Calu3 (cell line): Measurements from ENCODE around the gene CPNE6. TPM values are rescaled to one million over a fixed set of nuclear protein-coding genes. Genes with fewer than 3 reads are reported as not detected.
"Not testable (repeated sequence)": the region's sequence is repeated elsewhere in the genome, so short reads cannot be mapped to it uniquely, and the experiment has no call there.

Experiments used
- Bru-seq: library from RNA; stranded (reverse); fragments of 400-500 nt; gene quantifications from one replicate; lab custom pipeline; 2021; lab: Mats Ljungman, UMichigan
- BruChase-seq, 2 experiments: library from RNA; stranded (reverse); fragments of 400-500 nt; gene quantifications; one replicate each; lab custom pipeline; 2021; lab: Mats Ljungman, UMichigan
- BruUV-seq: library from RNA; stranded (reverse); fragments of 400-500 nt; replicated peaks from 2 replicates; lab custom pipeline; 2021; lab: Mats Ljungman, UMichigan
- CTCF ChIA-PET: fragments of 300-600 bp; sonication (Branson Sonifier 250); formaldehyde crosslinking; loops from one replicate; lab custom pipeline; 2022; ENCODE audit warnings: antibody characterized with exemption; lab: Charles Lee
- DNase-seq: peaks from one replicate; pipeline ENCODE4 v3.0.0; 2022
- H3K27ac Mint-ChIP-seq: one replicate; pipeline ENCODE4 v1.8.0; 2022; ENCODE audit warnings: mixed read lengths; ENCODE audit not compliant: unreplicated experiment
- H3K27me3 Mint-ChIP-seq: one replicate; pipeline ENCODE4 v1.8.0; 2022; ENCODE audit warnings: mixed read lengths; ENCODE audit not compliant: unreplicated experiment
- H3K36me3 Mint-ChIP-seq: one replicate; pipeline ENCODE4 v1.8.0; 2022; ENCODE audit warnings: mild to moderate bottlenecking, moderate library complexity, mixed read lengths; ENCODE audit not compliant: insufficient read depth, unreplicated experiment
- H3K4me1 Mint-ChIP-seq: one replicate; pipeline ENCODE4 v1.8.0; 2022; ENCODE audit warnings: mild to moderate bottlenecking, low read depth, mixed read lengths; ENCODE audit not compliant: unreplicated experiment
- H3K4me3 Mint-ChIP-seq: one replicate; pipeline ENCODE4 v1.8.0; 2022; ENCODE audit warnings: mild to moderate bottlenecking, low read depth, moderate library complexity, mixed read lengths; ENCODE audit not compliant: unreplicated experiment
- H3K9me3 Mint-ChIP-seq: one replicate; pipeline ENCODE4 v1.8.0; 2022; ENCODE audit warnings: low read depth, mixed read lengths; ENCODE audit not compliant: unreplicated experiment
- intact Hi-C: fragments of 100-400 bp; cut with micrococcal nuclease; formaldehyde crosslinking; loops from one replicate; pipeline ENCODE4 v1.10.0; 2022; ENCODE audit not compliant: unreplicated experiment
- long read RNA-seq: library from polyadenylated mRNA; stranded (forward); transcript quantifications from one replicate; pipeline ENCODE4 v2.0.0, GENCODE V29; 2022
- total RNA-seq: library from RNA; stranded (reverse); gene quantifications from 2 replicates; pipeline ENCODE4 v1.2.3, GENCODE V29; 2022
- TF ChIP-seq, protein P1 (sequence below): fragments of 200-600 bp; IDR thresholded peaks from one replicate; pipeline ENCODE4 v1.8.0; 2022; ENCODE audit warnings: antibody characterized with exemption; ENCODE audit not compliant: unreplicated experiment

The CPNE6 gene
- not detected in 2 replicates for total RNA-seq
- not detected for Bru-seq, nascent RNA
- BruChase-seq, experiment 1, labeled RNA remaining after a 6-hour chase: not detected
- not detected for BruChase-seq, experiment 2, labeled RNA remaining after a 2-hour chase
- long read RNA-seq: 0 reads

DNA sequence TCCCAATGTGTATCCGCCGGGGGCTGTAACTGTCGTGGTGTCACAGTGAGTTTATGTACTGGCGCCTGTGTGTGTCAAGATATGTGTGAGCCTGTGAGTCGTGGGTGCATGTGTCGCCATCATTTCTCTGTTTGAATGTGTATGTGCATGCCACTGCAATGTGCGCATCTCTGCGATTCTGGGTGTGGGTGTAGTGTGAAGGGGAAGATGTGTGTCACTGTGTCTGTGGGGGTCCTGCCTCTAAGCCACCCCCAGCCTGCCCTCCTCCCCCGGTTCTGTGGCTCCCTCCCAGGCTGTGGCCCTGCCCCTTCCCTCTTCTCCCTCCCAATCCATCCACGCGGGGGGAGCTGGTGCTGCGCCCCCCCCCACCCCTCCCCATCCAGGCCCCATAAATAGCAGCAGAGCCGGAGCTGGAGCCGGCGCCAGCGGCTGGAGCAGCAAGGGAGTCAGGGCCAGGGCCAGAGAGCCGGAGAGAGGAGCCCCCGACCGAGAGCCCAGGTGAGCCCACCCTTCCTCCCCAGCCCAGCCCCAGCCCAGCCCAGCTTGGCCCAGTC is at the start of gene CPNE6:
CPNE6 (plus strand) TSS at position 419 of the 554 bp plus-strand sequence. CDS start 1,375 bp downstream, outside the sequence.
- H3K27ac Mint-ChIP-seq: no peak within 1 kb of the TSS
- no peak within 1 kb of the TSS for H3K4me3 Mint-ChIP-seq

DNA sequence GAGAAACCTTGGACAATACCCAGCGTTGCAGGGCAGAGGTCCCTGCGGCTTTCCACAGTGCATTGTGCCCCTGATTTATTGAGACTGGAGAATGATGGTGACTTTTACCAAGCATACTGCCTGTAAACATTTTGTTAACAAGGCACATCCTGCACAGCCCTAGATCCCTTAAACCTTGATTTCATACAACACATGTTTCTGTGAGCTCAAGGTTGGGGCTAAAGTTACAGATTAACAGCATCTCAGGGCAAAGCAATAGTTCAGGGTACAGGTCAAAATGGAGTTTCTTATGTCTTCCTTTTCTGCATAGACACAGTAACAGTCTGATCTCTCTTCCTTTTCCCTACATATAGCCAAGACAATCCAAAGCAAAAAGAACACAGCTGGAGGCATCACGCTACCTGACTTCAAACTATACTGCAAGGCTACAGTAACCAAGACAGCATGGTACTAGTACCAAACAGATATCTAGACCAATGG is 46.4 kb upstream of the CPNE6 start:
- H3K9me3 Mint-ChIP-seq, H3K27ac Mint-ChIP-seq, H3K4me1 Mint-ChIP-seq, BruUV-seq, H3K4me3 Mint-ChIP-seq, intact Hi-C loops, DNase-seq, H3K36me3 Mint-ChIP-seq, CTCF ChIA-PET: not testable (repeated sequence)
- peaks cover 56% of the 10 kb centered on the region for H3K27me3 Mint-ChIP-seq

More for the DNA sequence above, at the start of gene CPNE6:
- H3K9me3 Mint-ChIP-seq: no peaks in the 10 kb centered on the region
- intact Hi-C loops: no loop called here
- TF ChIP-seq, protein P1, sequence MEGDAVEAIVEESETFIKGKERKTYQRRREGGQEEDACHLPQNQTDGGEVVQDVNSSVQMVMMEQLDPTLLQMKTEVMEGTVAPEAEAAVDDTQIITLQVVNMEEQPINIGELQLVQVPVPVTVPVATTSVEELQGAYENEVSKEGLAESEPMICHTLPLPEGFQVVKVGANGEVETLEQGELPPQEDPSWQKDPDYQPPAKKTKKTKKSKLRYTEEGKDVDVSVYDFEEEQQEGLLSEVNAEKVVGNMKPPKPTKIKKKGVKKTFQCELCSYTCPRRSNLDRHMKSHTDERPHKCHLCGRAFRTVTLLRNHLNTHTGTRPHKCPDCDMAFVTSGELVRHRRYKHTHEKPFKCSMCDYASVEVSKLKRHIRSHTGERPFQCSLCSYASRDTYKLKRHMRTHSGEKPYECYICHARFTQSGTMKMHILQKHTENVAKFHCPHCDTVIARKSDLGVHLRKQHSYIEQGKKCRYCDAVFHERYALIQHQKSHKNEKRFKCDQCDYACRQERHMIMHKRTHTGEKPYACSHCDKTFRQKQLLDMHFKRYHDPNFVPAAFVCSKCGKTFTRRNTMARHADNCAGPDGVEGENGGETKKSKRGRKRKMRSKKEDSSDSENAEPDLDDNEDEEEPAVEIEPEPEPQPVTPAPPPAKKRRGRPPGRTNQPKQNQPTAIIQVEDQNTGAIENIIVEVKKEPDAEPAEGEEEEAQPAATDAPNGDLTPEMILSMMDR: no peak
- H3K36me3 Mint-ChIP-seq: no peaks in the 10 kb centered on the region
- DNase-seq: no peak
- peaks cover 83% of the 10 kb centered on the region for H3K27me3 Mint-ChIP-seq
- CTCF ChIA-PET: no interaction called here
- H3K4me1 Mint-ChIP-seq: no peaks in the 10 kb centered on the region
- no TSS peak for BruUV-seq

DNA sequence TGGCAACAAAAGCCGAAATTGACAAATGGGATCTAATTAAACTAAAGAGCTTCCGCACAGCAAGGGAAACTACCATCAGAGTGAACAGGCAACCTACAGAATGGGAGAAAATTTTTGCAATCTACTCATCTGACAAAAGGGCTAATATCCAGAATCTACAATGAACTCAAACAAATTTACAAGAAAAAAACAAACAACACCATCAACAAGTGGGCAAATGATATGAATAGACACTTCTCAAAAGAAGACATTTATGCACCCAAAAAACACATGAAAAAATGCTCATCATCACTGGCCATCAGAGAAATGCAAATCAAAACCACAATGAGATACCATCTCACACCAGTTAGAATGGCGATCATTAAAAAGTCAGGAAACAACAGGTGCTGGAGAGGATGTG is 41.7 kb upstream of the CPNE6 start:
- H3K9me3 Mint-ChIP-seq, H3K4me3 Mint-ChIP-seq, H3K4me1 Mint-ChIP-seq, intact Hi-C loops, BruUV-seq, H3K36me3 Mint-ChIP-seq, CTCF ChIA-PET, H3K27ac Mint-ChIP-seq, DNase-seq: not testable (repeated sequence)
- peaks cover 41% of the 10 kb centered on the region for H3K27me3 Mint-ChIP-seq

DNA sequence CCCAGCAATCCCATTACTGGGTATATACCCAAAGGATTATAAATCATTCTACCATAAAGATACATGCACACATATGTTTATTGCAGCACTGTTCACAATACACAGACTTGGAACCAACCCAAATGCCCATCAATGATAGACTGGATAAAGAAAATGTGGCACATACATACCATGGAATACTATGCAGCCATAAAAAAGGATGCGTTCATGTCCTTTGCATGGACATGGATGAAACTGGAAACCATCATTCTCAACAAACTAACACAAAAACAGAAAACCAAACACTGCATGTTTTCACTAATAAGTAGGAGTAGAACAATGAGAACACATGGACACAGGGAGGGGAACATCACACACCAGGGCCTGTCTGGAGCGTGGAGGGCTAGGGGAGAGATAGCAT is 40.0 kb upstream of the CPNE6 start:
- BruUV-seq, CTCF ChIA-PET, H3K36me3 Mint-ChIP-seq, H3K4me1 Mint-ChIP-seq, intact Hi-C loops, H3K4me3 Mint-ChIP-seq, H3K9me3 Mint-ChIP-seq, H3K27ac Mint-ChIP-seq, DNase-seq: not testable (repeated sequence)
- H3K27me3 Mint-ChIP-seq: peaks cover 24% of the 10 kb centered on the region

DNA sequence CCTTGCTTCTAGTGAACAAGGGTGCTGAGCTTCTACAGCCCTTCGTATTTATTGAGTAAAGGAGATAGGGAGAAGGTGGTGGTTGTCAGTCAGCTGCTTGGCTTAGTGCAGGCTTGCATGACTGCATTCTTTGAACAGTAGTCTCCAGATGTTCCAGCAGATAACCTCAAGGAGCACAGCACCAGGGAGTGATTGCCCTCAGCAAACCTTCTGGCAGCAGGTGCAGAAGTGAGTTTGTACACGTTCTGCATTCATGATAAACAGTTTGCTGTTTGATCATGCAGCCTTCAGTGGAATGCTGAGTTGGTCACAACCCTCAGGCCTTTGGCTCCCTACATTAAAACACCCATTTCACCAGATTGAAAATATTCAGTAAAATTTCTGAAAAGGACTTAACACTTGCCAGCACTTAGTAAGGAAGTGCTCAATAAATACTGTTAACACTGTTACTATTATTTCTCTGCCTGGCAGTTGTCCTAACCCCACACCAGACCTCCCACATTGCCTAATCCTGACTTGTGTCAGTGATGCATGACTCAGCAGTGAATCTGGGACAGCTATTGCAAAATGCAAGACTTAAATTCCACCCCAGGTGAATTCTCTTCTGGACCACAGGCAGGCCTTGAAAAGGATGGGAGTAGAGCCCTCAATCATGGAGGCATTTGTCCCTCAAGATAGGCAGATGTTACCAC is 38.5 kb upstream of the CPNE6 start:
- H3K9me3 Mint-ChIP-seq: no peaks in the 10 kb centered on the region
- H3K36me3 Mint-ChIP-seq: peaks cover 14% of the 10 kb centered on the region
- intact Hi-C loops: no loop called here
- H3K4me3 Mint-ChIP-seq: no peak overlapping the region
- no peak overlapping the region for H3K27ac Mint-ChIP-seq
- peaks cover 9% of the 10 kb centered on the region for H3K27me3 Mint-ChIP-seq
- CTCF ChIA-PET: interaction anchor here (0.6 kb wide), 1 partner anchor 853 kb away, joined by 4 read pairs; no protein-coding TSS in a partner anchor
- DNase-seq: peak; percentile 20
- TF ChIP-seq, protein P1: no peak
- BruUV-seq: no TSS peak
- no peaks in the 10 kb centered on the region for H3K4me1 Mint-ChIP-seq

DNA sequence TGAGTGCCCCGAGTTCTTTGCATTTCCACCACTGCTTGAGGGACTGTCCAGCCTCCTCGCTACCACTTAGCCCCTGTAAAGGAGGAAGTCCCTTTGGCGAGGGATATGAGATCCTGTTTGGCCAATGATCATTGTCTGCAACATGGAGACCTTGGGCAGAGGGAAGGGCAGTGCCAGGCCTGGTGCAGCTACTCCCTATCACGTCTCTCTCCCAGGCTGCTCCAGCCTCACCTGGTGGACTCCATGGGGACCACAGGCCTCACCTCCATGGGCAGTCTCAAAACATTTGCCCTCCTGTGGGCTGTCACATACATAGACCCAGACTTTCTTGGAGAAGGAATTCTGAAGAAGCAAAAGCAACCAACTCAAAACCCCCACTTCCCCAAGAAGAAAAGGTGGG is 35.6 kb upstream of the CPNE6 start:
- DNase-seq, BruUV-seq, H3K9me3 Mint-ChIP-seq, H3K27me3 Mint-ChIP-seq, H3K4me1 Mint-ChIP-seq: not testable (repeated sequence)
- Mint-ChIP-seq H3K27ac (peak overlapping the region; percentile 70), H3K4me3 (peak overlapping the region; percentile 88), H3K36me3 (peaks cover 14% of the 10 kb centered on the region)
- intact Hi-C loops: loop anchor here (1.0 kb wide), 1 partner anchor 21 kb away; no protein-coding TSS in a partner anchor
- CTCF ChIA-PET: interaction anchor here (0.8 kb wide), 2 partner anchors 58 to 73 kb away, joined by 3 to 4 read pairs; partner anchors contain the start of gene PCK2
